ENCODE measurements around the gene TYRP1.
A peak's percentile ranks its signal among the peaks of the same experiment; 100 is the strongest.

Gene TYRP1

DNA sequence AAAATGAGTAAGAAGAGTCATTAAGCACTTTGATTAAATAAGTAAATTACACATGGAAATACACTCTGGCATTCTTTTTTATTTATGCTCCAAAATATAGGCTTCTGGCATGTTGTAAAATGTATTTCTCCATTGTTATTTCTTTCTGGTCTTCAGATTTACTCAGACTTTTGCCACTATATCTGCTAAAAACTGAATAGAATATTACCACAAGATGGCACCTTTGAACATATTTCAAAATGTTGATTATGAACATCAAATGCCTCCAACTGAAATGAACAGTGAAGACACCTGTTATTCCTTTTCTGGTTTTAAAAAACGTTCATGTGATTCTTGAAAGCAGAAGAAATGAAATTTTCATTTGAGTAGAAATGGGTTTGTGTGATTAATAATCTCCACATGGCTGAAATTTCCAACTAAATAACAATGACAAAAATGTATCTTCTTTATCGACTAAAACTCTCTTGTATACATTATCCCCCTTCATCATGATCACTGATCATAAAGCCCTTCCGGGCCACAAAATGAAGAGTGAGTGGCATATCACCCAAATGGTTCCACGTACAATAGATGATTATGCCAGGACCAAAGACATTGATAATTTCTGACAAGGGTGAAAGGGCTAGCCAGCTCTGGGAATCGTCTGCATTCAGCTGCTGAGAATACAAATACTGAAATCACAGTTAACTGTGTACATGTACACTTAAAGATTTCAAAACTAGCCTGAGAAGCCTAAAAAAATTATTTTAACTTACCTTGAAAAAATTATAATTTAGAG lies 23.8 kb downstream of the TYRP1 start:
- Histone ChIP-seq H3K9ac (ENCODE audit: low read depth, low read length, poor library complexity, severe bottlenecking) (no peak overlapping the region), H3K36me3 (ENCODE audit: insufficient read depth, low read length) (no peaks in the 10 kb centered on the region), H3K4me3 (ENCODE audit: low read length, poor library complexity, severe bottlenecking) (no peak overlapping the region), H3F3A (ENCODE audit: low read depth) (no peaks in the 10 kb centered on the region), H3K9me3 (ENCODE audit: insufficient read depth, low read depth, low read length) (no peaks in the 10 kb centered on the region), H4K20me1 (ENCODE audit: insufficient read depth, low read length, poor library complexity, severe bottlenecking) (no peaks in the 10 kb centered on the region), H3K27me3 (ENCODE audit: insufficient read depth, low read length, poor library complexity, severe bottlenecking) (no peaks in the 10 kb centered on the region), H3K9me2 (replicated peaks; ENCODE audit: low read depth, low read length) (no peaks in the 10 kb centered on the region), H3K4me2 (ENCODE audit: low read depth, low read length, poor library complexity, severe bottlenecking) (peak overlapping the region; percentile 38), H3K4me1 (ENCODE audit: insufficient read depth, low read length, poor library complexity, severe bottlenecking) (peaks cover 19% of the 10 kb centered on the region), H2AFZ (ENCODE audit: low read length) (peak overlapping the region; percentile 58; the same call in 1 of the 2 replicates), H3K79me2 (ENCODE audit: insufficient read depth, low read length) (no peaks in the 10 kb centered on the region)
- no peak for TF ChIP-seq EZH2phosphoT487 (IDR thresholded peaks at IDR 0.05; ENCODE audit: borderline replicate concordance)
- peak; percentile 57 for TF ChIP-seq CTCF (conservative IDR thresholded peaks at IDR 0.05; ENCODE audit: low read length)

DNA sequence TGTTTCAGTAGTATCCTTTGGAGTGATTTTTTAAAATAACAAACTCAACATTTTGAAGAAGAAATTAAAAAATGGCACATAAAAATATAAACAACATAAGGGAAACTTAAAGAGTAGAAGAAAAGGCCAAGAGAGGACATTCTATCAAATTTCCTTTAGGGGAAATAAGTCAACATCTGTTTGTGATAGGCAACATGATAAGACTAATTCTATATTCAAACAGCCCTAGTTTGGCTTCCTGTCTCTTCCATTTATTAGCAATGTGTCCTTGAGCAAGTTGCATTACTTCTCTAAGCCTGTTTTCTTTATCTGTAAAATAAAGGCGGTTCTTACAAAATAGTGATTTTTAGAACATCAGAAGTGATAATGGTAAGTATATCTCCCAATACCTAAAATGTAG lies 24.7 kb downstream of the TYRP1 start:
- Histone ChIP-seq H3K9me3 (ENCODE audit: insufficient read depth, low read depth, low read length) (no peaks in the 10 kb centered on the region), H3K36me3 (ENCODE audit: insufficient read depth, low read length) (no peaks in the 10 kb centered on the region), H4K20me1 (ENCODE audit: insufficient read depth, low read length, poor library complexity, severe bottlenecking) (no peaks in the 10 kb centered on the region), H2AFZ (ENCODE audit: low read length) (no peak overlapping the region), H3K4me3 (ENCODE audit: low read length, poor library complexity, severe bottlenecking) (no peak overlapping the region), H3K4me2 (ENCODE audit: low read depth, low read length, poor library complexity, severe bottlenecking) (peak overlapping the region; percentile 38), H3K27me3 (ENCODE audit: insufficient read depth, low read length, poor library complexity, severe bottlenecking) (no peaks in the 10 kb centered on the region), H3K9me2 (replicated peaks; ENCODE audit: low read depth, low read length) (no peaks in the 10 kb centered on the region), H3K4me1 (ENCODE audit: insufficient read depth, low read length, poor library complexity, severe bottlenecking) (peaks cover 19% of the 10 kb centered on the region), H3K79me2 (ENCODE audit: insufficient read depth, low read length) (no peaks in the 10 kb centered on the region), H3F3A (ENCODE audit: low read depth) (no peaks in the 10 kb centered on the region), H3K9ac (ENCODE audit: low read depth, low read length, poor library complexity, severe bottlenecking) (no peak overlapping the region)
- TF ChIP-seq EZH2phosphoT487 (IDR thresholded peaks at IDR 0.05; ENCODE audit: borderline replicate concordance), result no peak
- no peak for TF ChIP-seq CTCF (conservative IDR thresholded peaks at IDR 0.05; ENCODE audit: low read length)

GRCh38 chr9:12718482-12719026 lies 25.4 kb downstream of the TYRP1 start:
- H3F3A ChIP-seq (ENCODE audit: low read depth), result no peaks in the 10 kb centered on the region
- no peak overlapping the region for H3K9ac ChIP-seq (ENCODE audit: low read depth, low read length, poor library complexity, severe bottlenecking)
- H3K4me2 ChIP-seq (ENCODE audit: low read depth, low read length, poor library complexity, severe bottlenecking), result peak overlapping the region; percentile 38
- H4K20me1 ChIP-seq (ENCODE audit: insufficient read depth, low read length, poor library complexity, severe bottlenecking), result no peaks in the 10 kb centered on the region
- no peaks in the 10 kb centered on the region for H3K79me2 ChIP-seq (ENCODE audit: insufficient read depth, low read length)
- peak overlapping the region; percentile 59 for H2AFZ ChIP-seq (ENCODE audit: low read length)
- no peak overlapping the region for H3K4me3 ChIP-seq (ENCODE audit: low read length, poor library complexity, severe bottlenecking)
- TF ChIP-seq EZH2phosphoT487 (IDR thresholded peaks at IDR 0.05; ENCODE audit: borderline replicate concordance), result no peak
- no peak for TF ChIP-seq CTCF (conservative IDR thresholded peaks at IDR 0.05; ENCODE audit: low read length)
- no peaks in the 10 kb centered on the region for H3K27me3 ChIP-seq (ENCODE audit: insufficient read depth, low read length, poor library complexity, severe bottlenecking)
- no peaks in the 10 kb centered on the region for H3K36me3 ChIP-seq (ENCODE audit: insufficient read depth, low read length)
- no peaks in the 10 kb centered on the region for H3K9me3 ChIP-seq (ENCODE audit: insufficient read depth, low read depth, low read length)
- no peaks in the 10 kb centered on the region for H3K9me2 ChIP-seq (replicated peaks; ENCODE audit: low read depth, low read length)
- H3K4me1 ChIP-seq (ENCODE audit: insufficient read depth, low read length, poor library complexity, severe bottlenecking), result peaks cover 19% of the 10 kb centered on the region

Data from Loucy (cell line).